ENCODE measurements around the gene ARID4B.
"Not testable (repeated sequence)": the region's sequence is repeated elsewhere in the genome, so short reads cannot be mapped to it uniquely, and the experiment has no call there.

The ARID4B gene

DNA sequence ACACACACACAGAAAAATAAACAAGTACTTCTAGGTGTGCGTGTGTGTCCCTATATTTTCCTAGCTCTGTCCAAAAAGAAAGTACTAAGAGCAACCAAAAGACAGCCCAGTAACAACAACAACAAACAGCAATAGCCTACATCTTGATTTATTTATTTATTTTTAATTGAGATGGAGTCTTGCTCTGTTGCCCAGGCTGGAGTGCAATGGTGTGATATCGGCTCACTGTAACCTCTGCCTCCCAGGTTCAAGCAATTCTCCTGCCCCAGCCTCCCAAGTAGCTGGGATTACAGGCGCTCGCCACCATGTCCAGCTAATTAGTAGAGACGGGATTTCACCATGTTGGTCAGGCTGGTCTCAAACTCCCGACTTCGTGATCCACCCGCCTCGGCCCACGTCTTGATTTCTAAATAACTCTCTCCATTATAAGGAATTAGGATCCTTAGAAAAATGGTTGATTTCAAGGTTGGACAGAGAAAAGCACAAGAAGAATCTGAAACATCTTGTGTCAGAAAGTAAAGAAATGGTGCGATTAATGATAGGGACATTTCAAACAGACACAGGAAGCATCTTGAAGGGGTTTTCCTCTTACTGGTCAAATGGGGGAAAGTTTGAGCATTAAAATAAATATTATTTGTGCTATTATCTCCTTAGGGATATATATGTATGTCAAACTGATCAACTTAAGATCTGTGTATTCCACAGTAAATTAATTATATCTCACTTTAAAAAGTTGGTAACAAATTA is 59.4 kb downstream of the ARID4B start:
- no peak for DNase-seq (ENCODE audit: low spot score)

DNA sequence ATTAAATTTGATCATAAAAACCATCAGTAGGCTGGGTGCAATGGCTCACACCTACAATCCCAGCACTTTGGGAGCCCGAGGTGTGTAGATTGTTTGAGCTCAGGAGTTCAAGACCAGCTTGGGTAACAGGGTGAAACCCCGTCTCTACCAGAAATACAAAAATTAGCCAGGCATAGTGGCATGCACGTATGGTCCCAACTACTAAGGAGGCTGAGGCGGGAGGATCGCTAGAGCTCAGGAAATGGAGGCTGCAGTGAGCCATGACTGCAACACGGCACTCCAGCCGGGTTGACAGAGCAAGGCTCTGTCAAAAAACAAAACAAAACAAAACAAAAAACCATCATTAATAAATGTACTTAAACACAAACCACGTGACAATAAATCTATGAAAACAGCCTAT is 61.0 kb downstream of the ARID4B start:
- DNase-seq (ENCODE audit: low spot score): no peak

DNA sequence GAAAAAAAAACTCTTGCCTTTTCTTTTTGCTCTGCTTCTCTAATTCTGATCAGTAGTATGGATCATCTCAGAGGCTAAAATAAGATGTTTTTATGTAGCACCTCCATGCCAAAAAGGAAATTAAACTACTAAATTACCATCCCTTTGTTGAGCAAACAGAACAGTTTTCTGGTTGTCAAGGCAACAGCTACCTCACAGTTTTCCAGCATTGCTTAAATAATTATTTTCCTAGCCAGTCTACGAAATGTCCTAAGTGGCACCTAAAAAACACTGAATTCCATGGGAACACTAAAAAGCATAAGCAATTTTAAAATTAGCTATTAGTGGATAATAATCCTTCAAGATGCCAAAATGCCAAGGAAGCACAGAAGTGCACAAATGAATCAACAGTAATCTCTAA is 61.7 kb downstream of the ARID4B start:
- no peak for DNase-seq (ENCODE audit: low spot score)

DNA sequence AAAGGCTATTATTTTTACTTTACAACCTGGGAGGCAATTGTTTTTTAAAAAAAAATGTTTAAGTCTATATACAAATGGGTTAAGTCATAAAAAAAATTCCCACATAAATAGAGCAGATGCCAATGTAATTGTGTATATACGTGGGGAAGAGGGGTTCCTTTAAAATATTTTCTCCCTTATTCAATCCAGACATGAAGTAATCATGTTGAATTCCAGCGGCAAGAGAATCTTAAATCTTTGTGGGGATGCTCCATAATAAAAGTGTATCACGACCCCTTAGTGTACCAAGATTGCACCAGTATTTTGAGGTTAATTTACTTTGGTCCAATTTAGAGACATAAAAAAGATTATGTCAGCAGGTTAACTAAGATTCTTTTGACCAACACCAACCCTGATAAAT is 62.1 kb downstream of the ARID4B start:
- DNase-seq (ENCODE audit: low spot score): no peak

DNA sequence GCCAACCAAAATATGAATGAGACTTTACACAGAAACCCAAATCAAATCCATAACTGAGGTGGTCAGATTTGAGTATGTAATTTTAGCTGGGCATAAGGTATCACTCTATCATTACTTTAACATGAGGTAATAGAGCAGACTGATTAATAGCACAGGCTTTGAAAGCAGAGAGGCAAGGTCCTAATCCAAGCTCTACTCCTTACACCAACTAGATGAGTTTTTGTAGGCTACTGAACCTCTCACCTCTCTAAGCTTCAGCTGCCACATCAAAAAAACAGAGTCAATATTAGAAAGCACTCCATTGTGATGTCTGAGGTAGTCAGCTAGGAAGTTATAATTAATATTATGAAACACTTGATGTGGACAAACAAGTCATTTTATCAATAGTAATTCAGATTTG is 63.7 kb downstream of the ARID4B start:
- no peak for DNase-seq (ENCODE audit: low spot score)

DNA sequence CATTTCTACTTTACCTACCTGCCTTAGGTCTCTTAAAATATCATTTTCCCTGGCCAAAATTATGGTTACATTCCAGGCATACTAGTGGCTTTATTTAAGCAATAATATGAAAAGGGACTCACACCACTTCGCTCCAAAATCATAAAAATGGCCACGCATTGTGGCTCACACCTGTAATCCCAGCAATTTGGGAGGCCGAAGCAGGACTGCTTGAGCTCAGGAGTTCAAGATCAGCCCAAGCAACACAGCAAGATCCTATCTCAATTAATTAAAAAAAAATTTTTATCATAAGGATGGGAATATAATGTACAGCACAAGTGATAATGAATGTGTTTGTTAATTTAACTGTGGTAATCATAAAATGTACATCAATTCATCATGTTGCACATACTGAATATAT is 65.4 kb downstream of the ARID4B start:
- no peak for DNase-seq (ENCODE audit: low spot score)

DNA sequence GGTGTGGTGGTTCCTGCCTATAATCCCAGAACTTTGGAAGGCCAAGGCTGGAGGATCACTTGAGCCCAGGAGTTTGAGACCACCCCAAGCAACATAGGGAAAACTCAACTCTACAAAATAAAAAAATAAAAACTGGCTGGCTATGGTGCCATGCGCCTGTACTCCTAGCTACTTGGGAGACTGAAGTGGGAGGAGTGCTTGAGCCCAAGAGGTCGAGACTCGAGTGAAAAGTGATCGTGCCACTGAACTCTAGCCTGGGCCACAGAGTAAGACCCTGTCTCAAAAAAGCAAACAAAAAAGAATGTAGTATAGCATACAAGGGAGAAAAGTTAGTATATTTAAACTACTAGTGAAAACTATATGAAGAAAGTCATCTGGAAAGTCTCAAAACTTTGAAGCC is 66.7 kb downstream of the ARID4B start:
- DNase-seq (ENCODE audit: low spot score): no peak

DNA sequence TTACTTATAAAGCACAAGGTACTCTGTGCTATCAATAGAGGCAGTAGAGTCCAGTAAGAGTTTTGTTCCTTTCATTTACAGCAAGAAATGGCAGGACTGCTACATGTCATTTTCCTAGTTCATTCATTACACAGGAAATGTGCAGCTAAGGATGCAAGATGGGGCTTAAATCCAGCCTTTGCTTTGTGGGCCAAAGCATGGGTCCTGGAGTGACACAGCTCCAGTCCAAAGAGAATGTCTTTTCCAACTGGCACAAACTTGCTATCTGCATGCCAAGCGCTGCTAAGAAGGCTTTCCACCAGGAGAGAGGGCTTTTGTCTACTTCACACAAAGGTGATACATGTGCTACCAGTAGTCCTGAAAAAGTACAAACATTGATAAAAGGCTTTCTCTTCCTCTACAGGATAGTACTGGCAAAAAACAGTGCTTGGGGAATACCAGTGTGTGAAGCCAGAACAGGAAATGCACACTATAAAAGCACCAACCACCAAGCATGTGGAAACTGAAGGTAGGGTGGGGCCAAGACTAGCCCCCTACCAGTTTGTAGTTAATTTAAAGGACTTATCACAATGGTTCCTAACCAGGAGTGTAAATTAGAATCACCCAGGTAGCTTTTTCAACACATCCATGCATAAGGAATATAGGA is 68.7 kb downstream of the ARID4B start:
- DNase-seq (ENCODE audit: low spot score): no peak

DNA sequence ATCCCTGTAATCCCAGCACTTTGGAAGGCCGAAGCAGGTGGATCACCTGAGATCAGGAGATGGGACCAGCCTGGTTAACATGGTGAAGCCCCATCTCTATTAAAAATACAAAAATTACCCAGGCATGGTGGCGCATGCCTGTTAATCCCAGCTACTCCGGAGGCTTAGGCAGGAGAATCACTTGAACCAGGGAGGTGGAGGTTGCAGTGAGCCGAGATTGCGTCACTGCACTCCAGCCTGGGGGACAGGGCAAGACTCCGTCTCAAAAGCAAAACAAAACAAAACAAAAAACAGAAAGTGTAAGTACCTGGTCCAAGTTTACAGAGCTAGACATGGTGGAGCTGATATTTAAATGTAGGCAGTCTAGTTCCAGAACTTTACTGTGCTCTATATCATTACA is 69.9 kb downstream of the ARID4B start:
- DNase-seq (ENCODE audit: low spot score): not testable (repeated sequence)

DNA sequence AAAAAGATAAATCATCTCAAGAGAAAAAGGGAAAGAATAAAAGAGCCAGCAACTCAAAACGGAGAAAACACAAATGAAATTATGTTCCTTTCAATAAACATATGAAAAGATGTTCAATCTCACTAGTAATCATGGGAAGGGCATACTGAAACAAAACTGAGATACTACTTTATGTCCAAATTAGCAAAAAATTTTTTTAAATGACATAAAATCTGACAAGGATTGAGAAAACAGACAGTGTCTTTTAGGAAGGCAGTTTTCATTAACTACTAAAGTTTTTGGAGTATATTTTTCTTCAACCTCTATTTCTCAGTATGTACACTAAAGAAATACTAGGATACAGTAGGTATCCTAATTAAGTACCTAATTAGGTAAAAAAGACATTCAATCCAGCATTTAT is 73.3 kb downstream of the ARID4B start:
- DNase-seq (ENCODE audit: low spot score): no peak

DNA sequence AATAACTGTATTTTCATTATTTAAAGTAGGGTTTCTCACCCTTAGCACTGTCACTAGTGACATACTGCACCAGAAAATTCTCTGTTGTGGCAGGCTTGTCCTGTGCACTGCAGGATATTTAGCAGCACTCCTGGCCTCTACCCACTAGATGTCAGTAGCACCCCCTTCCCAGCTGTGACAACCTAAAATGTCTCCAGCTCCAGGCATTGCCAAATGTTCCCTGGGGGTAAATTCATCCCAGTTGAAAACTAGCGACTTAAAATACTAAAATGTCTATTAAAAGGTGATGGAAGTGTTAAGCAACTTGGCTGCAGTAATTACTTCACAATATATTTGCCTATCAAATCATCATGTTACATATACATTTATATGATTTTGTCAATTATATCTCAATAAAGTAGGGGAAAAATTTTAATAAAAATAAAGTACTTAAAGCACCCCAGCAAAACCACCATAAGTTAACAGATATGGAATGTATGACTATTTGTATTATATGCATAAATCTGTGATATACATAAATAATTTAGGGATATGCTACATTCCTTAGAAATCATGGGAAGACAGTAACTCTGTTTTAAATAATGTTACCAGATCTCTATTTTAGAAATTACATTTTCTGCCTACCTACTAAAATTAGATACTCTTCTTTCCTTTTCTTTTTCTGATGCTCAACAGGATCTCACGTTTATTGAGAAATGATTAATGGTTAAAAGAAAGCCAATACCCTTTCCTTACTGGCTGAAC is 74.6 kb downstream of the ARID4B start:
- peak; percentile 78 for DNase-seq (ENCODE audit: low spot score)

DNA sequence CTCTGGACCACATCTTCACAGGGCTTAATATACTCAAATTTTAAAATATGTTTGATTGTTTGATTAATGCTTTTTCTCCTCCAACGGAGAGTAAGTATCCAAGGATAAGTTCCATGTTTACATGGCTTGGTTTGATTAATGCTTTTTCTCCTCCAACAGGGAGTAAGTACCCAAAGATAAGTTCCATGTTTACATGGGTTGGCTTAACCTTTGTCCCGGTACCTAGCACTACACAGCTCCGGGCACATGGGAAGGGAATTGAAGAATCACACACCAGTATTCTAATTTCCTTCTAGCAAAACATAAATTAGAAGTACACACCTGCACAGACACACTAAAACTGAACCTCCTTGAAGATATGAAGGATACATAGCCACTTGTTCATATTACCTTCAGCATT is 77.5 kb downstream of the ARID4B start:
- no peak for DNase-seq (ENCODE audit: low spot score)

DNA sequence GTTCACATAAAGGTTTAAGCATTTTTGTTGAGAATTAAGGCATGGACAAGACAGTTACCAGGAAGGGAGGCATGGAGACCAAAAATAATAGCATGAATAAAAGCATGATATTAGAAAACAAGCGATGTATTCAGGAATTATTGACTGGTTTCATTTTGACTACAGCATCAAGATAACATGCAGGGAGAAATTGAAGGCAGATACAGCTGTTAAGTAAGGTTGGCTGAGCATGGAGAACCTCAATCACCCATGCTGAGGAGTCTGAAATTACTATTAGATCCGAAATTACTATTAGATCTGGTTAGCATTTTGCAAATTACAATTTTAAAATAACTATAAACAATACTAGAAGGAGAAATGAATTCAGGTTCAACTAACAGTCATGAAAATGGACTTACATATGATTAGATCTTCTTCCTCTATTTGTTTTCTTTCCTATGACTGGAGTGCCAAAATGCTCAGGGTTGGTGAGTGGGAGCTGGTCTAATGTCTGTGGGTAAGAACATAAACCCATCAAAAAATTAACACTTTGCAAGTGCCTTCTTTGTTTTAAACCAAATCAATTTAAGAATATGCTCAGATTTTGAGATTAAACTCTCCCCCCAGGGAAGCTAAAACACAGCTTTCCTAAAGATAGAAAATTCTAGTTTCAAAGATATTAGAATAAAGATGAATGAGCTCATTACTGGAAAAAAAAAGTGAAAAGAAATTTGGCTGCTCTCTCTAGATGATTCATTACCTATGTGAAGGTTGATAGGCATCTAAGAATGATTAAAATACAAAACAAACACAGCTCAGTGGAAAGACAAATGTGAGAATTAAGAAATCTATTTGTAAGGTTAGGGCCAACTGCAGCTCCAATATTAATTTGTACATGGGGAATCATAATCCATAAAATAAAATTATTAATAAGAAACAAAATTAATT is 81.7 kb downstream of the ARID4B start:
- no peak for DNase-seq (ENCODE audit: low spot score)

DNA sequence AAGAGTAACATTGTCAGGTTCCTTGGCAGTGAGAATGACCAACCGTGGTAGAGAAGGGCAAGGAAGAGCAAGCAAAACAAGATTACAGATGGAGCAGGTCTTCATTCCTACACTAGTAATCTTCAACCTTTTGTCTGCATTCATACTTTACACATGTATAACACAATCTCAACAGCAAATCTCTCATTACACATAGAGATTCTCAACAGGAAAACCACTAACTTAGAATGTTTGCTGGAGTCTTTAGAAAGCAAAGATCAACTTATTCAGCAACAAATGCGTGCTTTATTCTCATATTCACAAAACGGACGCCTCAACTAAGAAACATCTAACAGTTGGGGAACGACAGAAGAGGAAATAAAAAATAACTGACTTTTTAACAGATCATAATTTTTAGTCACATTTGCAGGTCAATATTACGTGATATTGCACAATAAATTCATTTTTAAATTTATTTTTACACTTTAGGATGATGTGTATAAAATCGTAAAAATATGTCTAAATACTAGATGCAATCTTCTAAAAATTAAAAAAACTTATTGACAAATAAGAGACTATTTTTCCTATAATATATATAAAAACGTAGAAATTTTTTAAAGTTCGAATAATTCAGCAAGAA is 82.9 kb downstream of the ARID4B start:
- DNase-seq (ENCODE audit: low spot score): no peak

DNA sequence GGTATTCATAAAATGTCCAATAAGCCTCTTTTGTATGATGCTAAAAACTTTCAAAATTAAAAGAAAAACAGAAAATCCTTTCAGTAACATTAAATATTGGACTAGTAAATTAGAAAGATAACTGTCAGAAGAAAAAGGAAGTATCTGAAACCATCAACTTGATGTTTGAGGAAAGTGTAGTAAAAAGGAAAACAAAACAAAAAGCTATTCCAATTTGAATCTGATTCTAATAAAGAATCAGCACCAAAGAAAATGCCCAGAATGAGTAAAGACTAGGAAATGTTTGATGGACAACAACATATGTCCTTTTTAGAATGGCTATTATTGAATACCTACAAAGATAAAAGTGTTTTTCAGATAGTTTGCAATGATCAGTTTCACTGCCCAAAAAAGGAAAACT is 87.0 kb downstream of the ARID4B start:
- no peak for DNase-seq (ENCODE audit: low spot score)

DNA sequence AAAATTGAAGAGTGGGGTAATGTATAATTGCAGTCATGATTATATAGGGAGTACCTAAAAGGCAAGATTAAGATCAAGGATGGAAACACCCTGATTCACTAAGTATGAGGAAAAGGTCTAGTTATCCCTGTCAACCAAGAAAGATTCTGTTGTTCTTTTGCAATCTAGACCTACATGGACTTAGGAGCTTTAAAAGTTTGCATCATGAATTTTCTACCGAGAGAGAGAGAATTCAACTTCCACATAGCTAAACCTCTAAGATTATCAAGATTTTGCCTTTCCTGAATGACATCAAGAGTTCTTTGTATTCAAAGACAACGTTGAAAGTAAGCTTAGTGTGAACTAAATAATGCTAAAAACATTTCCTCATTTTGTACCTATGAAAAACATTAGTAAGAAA is 88.1 kb downstream of the ARID4B start:
- DNase-seq (ENCODE audit: low spot score): no peak

DNA sequence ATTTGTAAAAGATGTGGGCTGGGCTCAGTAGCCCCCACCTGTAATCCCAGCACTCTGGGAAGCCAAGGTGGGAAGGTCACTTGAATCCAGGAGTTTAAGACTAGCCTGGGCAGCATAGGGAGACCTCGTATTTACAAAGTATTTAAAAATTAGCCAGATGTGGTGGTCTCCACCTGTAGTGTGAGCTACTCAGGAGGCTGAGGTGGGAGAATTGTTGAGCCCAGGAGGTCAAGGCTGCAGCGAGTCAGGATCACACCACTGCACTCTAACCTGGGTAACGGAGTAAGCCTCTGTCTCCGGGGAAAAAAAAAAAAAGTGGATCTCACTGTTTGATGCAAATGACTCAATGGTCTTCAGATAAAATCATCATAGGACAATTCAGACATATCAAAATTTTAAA is 89.4 kb downstream of the ARID4B start:
- no peak for DNase-seq (ENCODE audit: low spot score)

DNA sequence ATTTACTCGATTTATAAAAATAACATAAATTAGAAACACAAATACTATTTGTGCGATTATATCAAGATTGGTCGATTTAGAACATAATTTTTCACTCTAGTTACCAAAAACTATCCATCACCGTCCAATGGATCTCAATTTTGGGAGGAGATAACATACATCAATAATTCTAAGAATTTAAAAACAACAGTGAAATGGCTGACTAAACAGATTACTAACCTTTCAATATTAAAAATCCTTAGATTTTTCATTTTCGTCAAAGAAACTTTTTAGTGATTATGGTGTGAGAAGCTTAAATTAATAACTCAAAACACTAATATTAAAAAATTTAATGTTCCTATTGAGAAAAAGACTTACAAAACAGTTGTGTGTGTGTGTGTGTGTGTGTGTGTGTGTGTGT is 91.9 kb downstream of the ARID4B start:
- DNase-seq (ENCODE audit: low spot score): no peak

DNA sequence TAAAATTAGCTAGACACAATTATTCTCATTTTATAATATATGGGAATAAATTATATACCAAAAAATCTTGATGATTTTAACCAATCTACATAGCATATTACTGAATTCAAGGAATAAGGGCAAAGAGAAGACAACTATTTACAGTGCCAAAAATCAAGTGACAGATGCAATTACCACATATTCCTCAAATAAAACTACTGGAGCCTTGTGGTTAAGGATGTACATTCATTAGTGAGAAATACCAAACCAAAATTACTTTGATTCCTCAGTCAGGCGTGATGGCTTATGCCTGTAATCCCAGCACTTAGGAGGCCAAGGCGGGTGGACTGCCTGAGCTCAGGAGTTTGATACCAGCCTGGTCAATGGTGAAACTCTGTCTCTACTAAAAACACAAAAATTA is 98.1 kb downstream of the ARID4B start:
- DNase-seq (ENCODE audit: low spot score): no peak

DNA sequence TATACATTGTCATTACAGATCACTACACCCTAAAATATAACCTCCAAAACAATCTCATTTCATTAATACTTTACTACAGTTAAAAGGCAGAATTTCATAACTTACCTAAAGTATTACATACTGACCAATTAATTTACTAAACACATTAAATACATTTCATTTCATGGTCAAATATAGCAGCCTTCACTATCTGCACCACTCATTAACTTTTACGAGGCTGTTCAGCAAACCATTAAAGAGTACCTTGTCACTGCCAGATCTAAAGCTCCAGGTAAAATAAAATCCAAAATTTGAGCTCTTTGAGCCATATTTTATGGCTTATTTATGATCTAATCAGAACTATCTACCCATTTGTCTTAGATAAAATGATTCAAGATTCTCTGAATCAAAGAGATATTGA is 100.6 kb downstream of the ARID4B start:
- no peak for DNase-seq (ENCODE audit: low spot score)

DNA sequence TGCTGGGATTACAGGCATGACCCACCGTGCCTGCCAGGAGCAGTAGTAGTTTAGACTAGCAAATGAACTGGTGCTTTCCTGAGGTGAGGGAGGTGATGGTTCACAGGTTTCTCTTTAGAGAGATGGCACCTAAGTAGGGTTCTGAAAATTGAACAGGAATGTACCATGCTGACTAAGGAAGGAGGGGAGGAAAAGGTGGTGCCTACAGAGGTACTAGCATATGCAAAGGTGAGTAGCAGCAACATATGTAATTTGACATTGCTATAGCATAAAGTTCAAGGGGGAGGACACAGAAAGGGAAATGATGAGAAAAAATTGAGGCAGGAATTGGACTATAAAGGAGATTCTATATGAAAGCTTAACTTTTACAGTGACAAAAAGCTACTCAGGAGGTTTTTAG is 101.0 kb downstream of the ARID4B start:
- no peak for DNase-seq (ENCODE audit: low spot score)

DNA sequence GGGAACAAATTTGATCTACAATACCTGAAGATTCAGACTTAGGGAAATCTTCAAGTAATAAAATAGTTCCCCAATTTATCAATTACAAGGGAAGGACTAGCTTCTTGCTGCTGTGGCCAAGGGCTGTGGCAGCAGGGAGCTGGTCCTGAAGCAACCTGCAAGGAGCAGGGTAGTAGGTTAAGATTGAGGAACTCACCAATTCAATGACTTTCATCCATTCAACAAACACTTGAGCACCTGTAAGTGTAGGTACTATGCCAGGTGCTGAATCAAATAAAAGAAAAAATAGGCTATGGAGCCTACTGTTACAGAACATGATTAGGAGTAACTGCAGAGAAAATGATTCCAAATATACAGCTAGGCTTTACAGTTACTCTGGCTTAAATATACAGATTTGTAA is 102.7 kb downstream of the ARID4B start:
- DNase-seq (ENCODE audit: low spot score): no peak
